ENCODE results near the gene TNP2. TPM values are rescaled to one million over a fixed set of nuclear protein-coding genes. Genes with fewer than 3 reads are reported as not detected.

TNP2 gene
- total RNA-seq, 1 experiment from 2014 or later, result not detected

GRCh38 chr16:11274964-11275363 is 5.8 kb upstream of the TNP2 start:
- in situ Hi-C loops (cut with HindIII; ENCODE audit: low pct_unique_long_range_greater_than_20kb, low sequenced_read_pairs) (no loop called here), intact Hi-C loops (cut with micrococcal nuclease; ENCODE audit: unreplicated experiment) (no loop called here)
- DNase-seq (ENCODE audit: low read depth, low spot score) (no peak), ATAC-seq (no peak)
- Histone ChIP-seq H3K4me1 (ENCODE audit: control insufficient read depth, insufficient read depth, low read length) (peaks cover 9% of the 10 kb centered on the region), H3K36me3 (ENCODE audit: control insufficient read depth, insufficient read depth, low read length) (no peaks in the 10 kb centered on the region), H3K9me3 (ENCODE audit: control insufficient read depth, insufficient read depth, low read depth, low read length) (no peaks in the 10 kb centered on the region), H3K4me3 (ENCODE audit: low read depth in 2 of 2, low read length in 2 of 2) (no peak overlapping the region), H3K27ac (ENCODE audit: low read length) (no peak overlapping the region), H3K27me3 (ENCODE audit: control insufficient read depth, insufficient read depth, low read length) (no peaks in the 10 kb centered on the region)
- no peak for TF ChIP-seq SIN3A (IDR thresholded peaks at IDR 0.05; ENCODE audit: borderline replicate concordance, insufficient read depth, low read depth, low read length)
- TF ChIP-seq TCF7L2 (IDR thresholded peaks at IDR 0.05; ENCODE audit: low read depth, low read length), result no peak
- TF ChIP-seq POLR2AphosphoS5 (IDR thresholded peaks at IDR 0.05; ENCODE audit: low read depth, low read length), result no peak
- TF ChIP-seq REST (IDR thresholded peaks at IDR 0.05; ENCODE audit: insufficient read depth in 1 of 2, low read depth in 2 of 2, low read length in 1 of 2), result no peak
- no peak for TF ChIP-seq CTCF (IDR thresholded peaks at IDR 0.05)
- no TSS peak for BruUV-seq (replicated peaks)
- POLR2A ChIA-PET, result no interaction called here
- CTCF ChIA-PET, result no interaction called here

GRCh38 chr16:11273721-11274324 is 4.7 kb upstream of the TNP2 start:
- intact Hi-C loops (cut with micrococcal nuclease; ENCODE audit: unreplicated experiment), result no loop called here
- in situ Hi-C loops (cut with HindIII; ENCODE audit: low pct_unique_long_range_greater_than_20kb, low sequenced_read_pairs), result no loop called here
- no peaks in the 10 kb centered on the region for H3K36me3 ChIP-seq (ENCODE audit: control insufficient read depth, insufficient read depth, low read length)
- POLR2A ChIA-PET, result no interaction called here
- BruUV-seq (replicated peaks), result no TSS peak
- no peak overlapping the region for H3K4me3 ChIP-seq (ENCODE audit: low read depth in 2 of 2, low read length in 2 of 2)
- H3K4me1 ChIP-seq (ENCODE audit: control insufficient read depth, insufficient read depth, low read length), result peaks cover 9% of the 10 kb centered on the region
- no peaks in the 10 kb centered on the region for H3K27me3 ChIP-seq (ENCODE audit: control insufficient read depth, insufficient read depth, low read length)
- peak; percentile 23; the same call in 1 of the 2 replicates for ATAC-seq
- DNase-seq (ENCODE audit: low read depth, low spot score), result no peak
- H3K9me3 ChIP-seq (ENCODE audit: control insufficient read depth, insufficient read depth, low read depth, low read length), result no peaks in the 10 kb centered on the region
- no peak for TF ChIP-seq SIN3A (IDR thresholded peaks at IDR 0.05; ENCODE audit: borderline replicate concordance, insufficient read depth, low read depth, low read length)
- TF ChIP-seq POLR2AphosphoS5 (IDR thresholded peaks at IDR 0.05; ENCODE audit: low read depth, low read length), result no peak
- TF ChIP-seq CTCF (IDR thresholded peaks at IDR 0.05), result no peak
- TF ChIP-seq REST (IDR thresholded peaks at IDR 0.05; ENCODE audit: insufficient read depth in 1 of 2, low read depth in 2 of 2, low read length in 1 of 2), result no peak
- TF ChIP-seq TCF7L2 (IDR thresholded peaks at IDR 0.05; ENCODE audit: low read depth, low read length), result no peak
- no peak overlapping the region; the same call in 1 of the 2 replicates for H3K27ac ChIP-seq (ENCODE audit: low read length)
- CTCF ChIA-PET, result interaction anchor here (0.8 to 1.5 kb wide), 2 partner anchors 18 to 24 kb away, joined by 3 to 4 read pairs; partner anchors contain the start of gene SOCS1

Data from Panc1 (cell line).